ENCODE measurements around the gene GMDS.

DNA sequence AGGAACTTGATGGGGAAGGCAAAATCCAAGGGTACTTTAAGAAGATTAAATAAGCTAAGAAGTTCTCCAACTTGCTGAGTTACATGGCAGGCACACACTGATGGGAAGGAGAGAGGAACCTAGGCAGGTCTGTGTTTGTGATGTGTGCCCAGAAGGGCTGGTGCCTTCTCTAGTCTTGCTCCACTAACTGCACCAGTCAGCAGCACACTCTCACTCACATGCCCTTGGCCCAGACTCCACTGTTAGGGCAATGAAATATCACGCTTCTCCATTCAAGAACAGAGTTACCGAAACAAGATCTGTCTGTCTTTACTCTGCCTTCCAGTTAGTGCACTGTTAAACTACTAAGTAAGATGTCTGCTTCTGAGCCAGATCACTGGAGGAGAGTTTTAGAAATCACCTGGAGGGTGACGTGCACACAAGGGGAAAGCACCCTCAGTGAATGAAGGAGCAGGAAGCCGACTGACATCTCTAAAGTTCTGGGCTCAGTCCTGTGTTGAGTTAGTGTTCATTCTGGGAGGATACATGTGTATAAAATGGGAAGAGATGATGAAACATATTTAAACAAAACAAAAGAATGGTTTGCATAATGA, 384.6 kb downstream of the GMDS start:
- no peak for TF ChIP-seq CTCF (conservative IDR thresholded peaks at IDR 0.05; ENCODE audit: low read length)
- no peak for TF ChIP-seq EZH2phosphoT487 (IDR thresholded peaks at IDR 0.05; ENCODE audit: borderline replicate concordance)

Data from Loucy (cell line).